IPS-11a (cell line): ENCODE measurements around the gene LMO2.
"Not testable (repeated sequence)": the region's sequence is repeated elsewhere in the genome, so short reads cannot be mapped to it uniquely, and the experiment has no call there.

Experiments used
- H3K4me3 ChIP-seq: one replicate; pipeline ENCODE4 v1.5.1; 2013; ENCODE audit warnings: low read depth, low read length, control low read depth

The LMO2 gene

GRCh38 chr11:33891714-33892327, at the start of gene LMO2:
Gene LMO2, minus strand, starts transcription at chr11:33892076. Its CDS starts 22,360 bp downstream, at chr11:33869716.
- no peak within 1 kb of the TSS for H3K4me3 ChIP-seq

- H3K4me3 ChIP-seq = no peak overlapping the region
Observed at GRCh38 chr11:33940538-33940815, 48.6 kb upstream of the LMO2 start.

GRCh38 chr11:33936725-33937604, 45.1 kb upstream of the LMO2 start:
- H3K4me3 ChIP-seq = no peak overlapping the region

DNA sequence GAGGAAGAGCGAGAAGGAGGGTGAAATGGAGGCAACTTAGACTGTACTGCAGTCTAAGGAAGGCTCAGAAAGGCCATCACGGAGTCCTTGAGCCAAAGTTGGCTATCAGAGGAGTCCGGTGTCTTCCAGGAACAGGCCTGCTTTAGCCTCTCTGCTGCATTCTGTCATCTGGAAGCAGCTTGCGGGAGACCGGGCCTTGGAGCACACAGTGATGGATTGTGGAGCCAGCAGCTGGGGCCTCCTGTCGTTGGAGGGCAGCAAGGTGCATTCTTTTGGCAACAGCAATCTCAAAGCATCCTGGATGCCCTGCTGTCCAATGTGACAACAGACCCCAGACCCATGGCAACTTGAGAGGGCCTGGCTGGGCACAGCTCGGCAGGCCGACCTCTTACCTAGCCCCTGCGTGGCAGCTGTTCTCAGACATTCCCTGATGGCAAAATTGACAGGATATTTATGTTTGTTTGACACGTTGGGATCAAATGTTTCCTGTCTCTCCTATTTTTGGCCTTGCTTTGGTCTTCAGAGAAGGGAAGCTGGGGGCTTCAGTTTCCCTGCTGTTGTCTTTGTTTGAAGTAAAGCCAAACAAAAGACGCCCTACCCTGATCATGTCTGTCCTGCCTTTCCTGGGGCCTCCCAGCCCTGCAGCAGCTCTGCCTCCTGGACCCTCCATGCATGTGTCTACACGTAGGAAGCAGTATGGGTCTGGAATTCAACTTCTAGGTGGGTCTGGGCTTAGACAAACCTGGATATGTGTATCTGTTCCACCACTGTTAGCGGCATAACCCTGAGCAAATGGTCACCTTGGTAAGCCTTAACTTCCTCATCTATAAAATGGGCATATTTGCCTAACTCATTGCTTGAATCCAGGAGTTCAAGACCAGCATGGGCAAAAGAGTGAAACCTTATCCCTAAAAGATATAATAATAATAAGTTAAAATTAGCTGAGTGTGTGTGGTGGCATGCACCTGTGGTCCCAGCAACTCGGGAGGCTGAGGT, 43.9 kb upstream of the LMO2 start:
- no peak overlapping the region for H3K4me3 ChIP-seq

DNA sequence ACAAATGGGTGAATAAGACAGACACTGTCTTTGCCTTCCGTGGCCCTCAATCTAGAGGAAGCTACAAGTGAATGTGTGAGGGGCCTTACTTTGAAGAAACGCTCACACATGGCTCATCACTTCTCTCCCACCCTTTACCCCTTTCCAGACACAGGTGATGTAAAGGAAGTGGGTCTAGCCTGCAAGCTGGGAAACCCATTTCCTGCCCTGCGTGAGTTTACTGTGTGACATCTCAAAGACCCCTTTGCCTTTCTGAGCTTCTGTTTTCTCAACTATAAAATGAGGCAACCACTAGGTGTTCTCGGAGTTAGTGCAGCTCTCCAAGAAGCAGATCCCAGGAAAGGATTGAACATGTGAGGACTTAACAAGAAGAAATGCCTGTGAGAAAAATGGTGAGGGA, 43.1 kb upstream of the LMO2 start:
- H3K4me3 ChIP-seq = no peak overlapping the region

DNA sequence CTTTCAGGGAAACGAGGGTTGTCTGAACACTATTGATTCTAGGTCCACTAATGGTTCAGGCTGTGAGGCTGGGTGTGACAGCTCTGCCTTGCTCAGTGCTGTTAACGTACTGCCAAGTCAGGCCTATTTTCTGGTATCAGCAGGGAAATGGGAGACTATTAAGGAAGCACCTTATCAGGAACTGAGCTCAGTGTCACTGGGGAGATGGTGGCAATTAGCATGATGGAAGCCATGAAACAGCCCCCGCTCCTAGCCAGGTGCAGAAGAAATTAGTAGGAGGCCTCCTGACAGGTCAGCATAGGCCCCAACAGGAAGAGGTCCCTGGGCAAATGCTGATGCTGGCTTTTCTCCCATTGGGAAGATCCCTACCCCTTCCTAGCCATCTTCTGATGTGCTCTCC, 42.6 kb upstream of the LMO2 start:
- no peak overlapping the region for H3K4me3 ChIP-seq

DNA sequence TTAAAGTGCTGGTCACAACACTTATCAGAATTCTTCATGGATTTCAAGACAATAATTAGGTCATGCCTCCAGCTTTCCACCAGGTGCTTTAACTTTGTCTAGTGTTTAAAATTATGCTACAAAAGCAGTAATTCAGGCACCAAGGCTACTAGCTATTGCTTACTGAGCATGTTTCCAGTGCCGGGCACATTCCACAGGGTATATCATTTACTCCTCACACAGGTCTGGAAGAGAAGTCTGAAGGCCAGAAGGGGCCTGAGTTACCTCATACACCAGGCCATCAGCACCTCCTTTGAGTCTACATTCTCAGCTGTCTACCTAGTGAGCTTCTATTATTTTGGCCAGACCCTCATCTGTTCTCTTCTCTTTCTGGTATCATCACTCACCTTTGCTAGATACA, 41.7 kb upstream of the LMO2 start:
- H3K4me3 ChIP-seq = no peak overlapping the region

GRCh38 chr11:33932721-33933120, 40.8 kb upstream of the LMO2 start:
- H3K4me3 ChIP-seq = no peak overlapping the region

DNA sequence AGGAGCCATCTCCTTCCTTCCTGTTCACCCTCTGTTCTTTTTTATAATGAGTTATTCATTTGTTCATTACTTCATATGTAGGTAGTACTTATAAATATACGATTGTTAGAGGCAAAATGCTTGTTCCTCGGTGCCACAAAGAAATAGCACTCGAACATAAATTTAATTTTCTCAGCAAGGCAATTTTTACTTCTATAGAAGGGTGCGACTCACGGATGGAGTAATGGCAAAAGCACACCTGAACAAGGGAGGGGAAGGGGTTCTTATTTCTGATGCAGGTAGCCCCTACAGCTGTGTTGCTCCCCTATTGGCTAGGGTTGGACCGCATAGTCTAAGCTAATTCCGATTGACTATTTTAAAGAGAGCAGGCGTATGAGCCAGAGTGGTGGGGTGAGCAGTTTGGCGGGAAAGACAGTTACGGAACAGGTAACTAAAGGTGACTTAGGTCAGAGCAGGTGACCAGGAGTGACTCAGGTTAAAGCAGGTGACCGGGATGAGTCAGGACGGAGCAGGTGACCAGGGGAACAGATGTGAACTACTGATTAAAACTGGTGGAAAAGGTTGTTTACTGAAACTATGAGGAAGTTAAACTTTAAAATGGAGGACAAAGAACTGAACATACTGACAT, 40.0 kb upstream of the LMO2 start:
- not testable (repeated sequence) for H3K4me3 ChIP-seq

DNA sequence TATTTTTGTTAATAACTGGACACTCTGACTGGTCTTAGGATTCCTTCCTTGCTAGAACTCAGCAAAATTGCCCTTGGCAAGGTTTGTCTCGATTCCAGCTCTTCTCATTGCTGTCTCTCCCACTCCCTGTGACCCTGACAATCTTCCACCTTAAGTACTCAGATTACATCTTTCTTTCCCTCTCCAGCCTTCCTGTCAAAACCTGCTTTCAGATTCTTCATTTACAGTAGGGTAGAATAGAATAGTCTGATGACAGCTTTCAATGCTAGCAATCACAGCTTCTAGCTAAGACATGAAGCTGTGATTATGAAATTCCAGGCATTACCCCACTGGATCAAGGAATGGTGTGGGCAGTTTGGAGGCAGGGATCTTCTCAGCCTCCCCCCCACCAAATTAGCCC, 39.2 kb upstream of the LMO2 start:
- H3K4me3 ChIP-seq = no peak overlapping the region

DNA sequence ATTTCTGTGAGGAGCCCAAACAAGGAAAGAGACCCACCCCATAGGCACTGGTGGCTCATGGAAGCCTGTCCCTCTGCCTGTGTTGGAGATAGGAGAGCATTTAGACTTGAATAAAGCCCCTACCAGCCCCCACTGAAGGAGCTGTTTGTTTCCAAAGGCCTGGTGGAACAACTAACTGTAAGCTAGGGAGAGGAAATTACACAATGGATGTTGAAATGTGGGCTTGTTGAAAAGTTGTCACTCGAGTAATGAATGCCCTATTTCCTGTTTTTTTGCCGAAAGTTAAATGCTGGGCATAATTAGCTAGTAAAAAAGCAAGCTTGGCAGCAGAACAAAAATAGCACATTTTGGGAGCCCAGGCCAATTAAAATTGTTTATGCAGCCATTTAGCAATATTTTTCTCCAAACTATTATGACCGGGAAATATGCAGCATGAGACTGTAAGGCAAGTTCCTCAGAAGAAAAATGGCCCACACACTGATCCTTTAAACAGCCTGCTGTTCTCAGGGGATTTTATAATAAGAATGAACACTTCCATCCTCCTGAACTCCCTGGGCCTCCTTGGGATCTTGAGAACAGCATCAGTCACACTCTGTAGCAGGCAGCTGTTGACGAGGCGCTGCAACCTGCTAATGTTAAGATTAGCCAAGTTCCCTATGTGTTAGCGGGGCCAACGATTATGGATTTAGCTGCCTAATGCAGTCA, 38.6 kb upstream of the LMO2 start:
- H3K4me3 ChIP-seq = no peak overlapping the region

DNA sequence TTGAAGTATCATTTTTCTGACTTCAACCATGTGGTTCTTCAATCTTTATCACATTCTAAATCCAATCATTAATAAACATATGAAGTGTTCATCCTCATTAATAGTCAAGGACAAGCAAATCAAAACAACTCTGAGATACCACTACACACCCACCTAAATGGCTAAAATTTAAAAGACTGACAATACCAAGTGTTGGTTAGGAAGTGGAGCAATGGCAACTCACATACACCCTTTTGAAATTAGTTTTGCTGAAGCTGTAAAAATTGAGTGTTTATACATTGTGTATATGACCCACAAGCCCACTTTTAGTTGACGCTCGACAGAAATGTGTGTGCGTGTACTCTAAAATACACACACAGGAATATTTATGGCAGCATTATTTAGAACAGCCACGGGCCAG, 36.7 kb upstream of the LMO2 start:
- H3K4me3 ChIP-seq = no peak overlapping the region

DNA sequence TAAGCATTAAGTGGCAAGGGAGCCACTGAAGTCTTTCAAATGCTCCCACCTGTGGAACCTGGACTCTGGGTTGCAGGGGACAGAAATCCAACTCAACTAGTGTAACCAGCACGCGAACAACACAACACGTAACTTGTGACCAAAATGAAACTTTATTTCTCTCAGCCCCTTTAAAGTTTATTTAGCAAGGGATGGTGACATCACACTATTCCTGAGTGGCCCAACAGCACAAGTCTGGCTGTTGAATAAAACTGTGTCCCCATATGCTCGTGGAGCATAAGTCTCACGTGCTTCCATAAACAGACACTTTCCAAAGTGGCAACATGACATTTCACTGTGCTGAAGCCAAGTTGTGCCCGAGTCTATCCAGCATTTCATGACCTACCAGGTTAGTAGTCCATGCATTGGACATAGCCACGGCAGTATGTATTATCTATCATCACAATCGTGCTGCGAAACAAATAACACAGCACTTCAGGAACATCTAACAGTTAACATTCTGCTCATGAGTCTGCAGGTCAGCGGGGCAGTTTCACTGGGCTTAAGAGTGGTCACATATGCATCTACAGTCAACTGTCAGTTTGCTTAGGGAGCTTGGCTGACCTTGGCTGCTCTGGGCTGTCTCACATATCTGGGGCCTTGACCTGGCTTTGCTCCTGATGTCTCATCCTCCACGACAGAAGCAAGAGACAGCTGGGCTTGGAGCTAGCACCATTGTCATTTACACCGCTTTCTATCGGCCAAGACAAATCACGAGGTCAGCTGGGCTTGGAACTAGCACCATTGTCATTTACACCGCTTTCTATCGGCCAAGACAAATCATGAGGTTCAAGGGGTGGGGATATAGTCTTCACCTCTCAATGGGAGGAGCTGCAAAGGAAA, 35.0 kb upstream of the LMO2 start:
- no peak overlapping the region for H3K4me3 ChIP-seq

DNA sequence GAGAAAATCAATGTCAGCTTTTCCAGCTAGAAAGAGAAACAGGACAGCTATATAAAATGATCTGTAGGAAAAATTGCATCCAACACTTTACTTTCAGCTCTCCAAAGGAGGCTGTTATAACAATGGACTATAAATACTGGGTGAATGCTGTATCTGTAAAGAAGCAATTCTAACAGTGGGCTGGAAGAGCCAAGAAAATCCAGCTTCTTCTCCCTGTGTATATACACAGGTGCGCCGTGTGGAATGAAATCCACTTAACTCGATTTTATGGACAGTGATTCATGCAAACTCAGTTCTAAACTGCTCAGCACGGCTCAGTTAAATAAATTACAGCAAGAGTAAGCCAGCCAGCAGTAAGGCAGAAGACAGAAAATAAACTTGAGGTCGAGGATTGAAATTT, 32.5 kb upstream of the LMO2 start:
- H3K4me3 ChIP-seq = no peak overlapping the region

GRCh38 chr11:33923626-33924025, 31.8 kb upstream of the LMO2 start:
- no peak overlapping the region for H3K4me3 ChIP-seq

- no peak overlapping the region for H3K4me3 ChIP-seq
Observed at GRCh38 chr11:33920838-33921613, 29.1 kb upstream of the LMO2 start.

DNA sequence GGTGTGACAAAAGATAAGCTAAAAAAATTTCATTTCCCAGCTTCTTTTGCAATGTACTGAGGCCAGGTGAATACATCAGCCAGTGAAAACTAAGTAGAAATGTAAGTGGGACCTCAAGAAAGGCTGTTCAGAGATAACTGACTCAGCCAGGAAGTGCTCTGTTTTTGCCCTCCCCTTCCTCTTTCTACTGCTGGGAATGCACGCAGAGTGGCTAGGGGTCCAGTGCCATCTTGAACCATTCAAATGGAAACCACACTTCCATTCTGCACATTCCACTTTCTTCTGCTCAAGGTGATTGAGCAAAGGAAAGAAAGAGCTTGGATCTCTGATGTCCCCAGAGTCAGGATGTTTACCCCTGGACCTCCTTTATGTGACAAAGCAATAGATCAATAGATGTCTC, 27.8 kb upstream of the LMO2 start:
- no peak overlapping the region for H3K4me3 ChIP-seq

GRCh38 chr11:33917402-33917801, 25.5 kb upstream of the LMO2 start:
- not testable (repeated sequence) for H3K4me3 ChIP-seq

DNA sequence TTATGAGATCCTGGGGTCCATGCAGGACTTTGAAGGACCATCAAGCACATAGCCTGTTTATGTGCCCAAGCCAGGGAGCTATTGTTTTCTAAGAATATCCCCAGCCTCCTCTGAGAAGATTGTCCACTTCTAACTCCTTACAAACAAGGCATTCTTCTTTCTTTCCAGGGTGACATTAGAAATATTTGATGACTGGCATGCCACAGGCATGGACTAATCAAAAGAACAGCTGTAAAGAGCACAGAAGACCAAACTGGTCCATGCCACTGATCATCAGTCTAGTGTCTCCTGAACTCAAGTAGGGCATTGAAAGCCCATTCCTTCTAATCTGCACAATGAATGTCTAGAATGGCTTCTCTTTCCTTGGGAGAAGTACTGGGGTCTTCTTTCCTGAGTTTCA, 24.9 kb upstream of the LMO2 start:
- no peak overlapping the region for H3K4me3 ChIP-seq
